ENCODE data around the gene DPEP2NB.

DNA sequence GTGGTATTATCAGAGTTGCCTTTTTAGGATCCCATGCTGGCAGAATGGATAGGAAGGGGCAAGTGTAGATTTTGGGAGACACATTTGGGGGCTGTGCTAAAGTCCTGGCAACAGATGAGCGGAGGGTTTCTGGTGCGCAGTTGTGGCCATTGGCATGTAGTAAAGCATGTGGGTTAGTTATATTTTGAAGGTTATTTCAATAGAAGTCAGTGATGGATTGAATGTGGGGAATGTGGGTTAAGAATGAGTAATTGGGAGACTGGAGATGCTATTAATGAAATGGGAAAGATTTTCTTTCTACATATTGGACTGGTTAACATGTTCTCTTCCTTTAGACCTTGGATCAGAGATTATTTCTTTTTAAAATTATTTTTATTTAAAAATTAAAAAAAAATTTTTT is 17.4 kb upstream of the DPEP2NB start:
- TF ChIP-seq POLR2AphosphoS5 (IDR thresholded peaks at IDR 0.05; ENCODE audit: borderline replicate concordance, low read depth, low read length) (no peak), EZH2 (IDR thresholded peaks at IDR 0.05) (no peak), FOXP2 (optimal IDR thresholded peaks at IDR 0.05; ENCODE audit: control extremely low read depth, extremely low read length, insufficient read depth) (no peak)

All from SK-N-MC (cell line).